Stimulated activated CD8-positive, alpha-beta memory T cell treated with anti-CD3 and anti-CD28 coated beads, Interleukin-15, amount 100 ng/mL, for 4 hours (primary cell): ENCODE measurements around the gene CDH20.

Experiments
- DNase-seq, 2 donors: peaks; one replicate each; pipeline ENCODE4 v3.0.0-alpha.2; 2020; ENCODE audit warnings: low read depth in 2 of 2

Gene CDH20

GRCh38 chr18:61575419-61575818 is 242.2 kb downstream of the CDH20 start:
- DNase-seq, result no peak

- no peak for DNase-seq
Measured at GRCh38 chr18:61578846-61579245, 245.6 kb downstream of the CDH20 start.

- no peak for DNase-seq
Measured at GRCh38 chr18:61579581-61579980, 246.4 kb downstream of the CDH20 start.

- no peak for DNase-seq
Measured at GRCh38 chr18:61580046-61580445, 246.8 kb downstream of the CDH20 start.

- DNase-seq, result peak; percentile 2 to 17
Measured at GRCh38 chr18:61581578-61582201, 248.5 kb downstream of the CDH20 start.

GRCh38 chr18:61582202-61582710 is 249.0 kb downstream of the CDH20 start:
- DNase-seq, result no peak

- no peak for DNase-seq
Measured at GRCh38 chr18:61583548-61583947, 250.3 kb downstream of the CDH20 start.

GRCh38 chr18:61587865-61588264 is 254.6 kb downstream of the CDH20 start:
- DNase-seq, result no peak

GRCh38 chr18:61589053-61589723 is 256.0 kb downstream of the CDH20 start:
- no peak for DNase-seq

- DNase-seq, result no peak
Measured at GRCh38 chr18:61589724-61590065, 256.5 kb downstream of the CDH20 start.

GRCh38 chr18:61591253-61591652 is 258.0 kb downstream of the CDH20 start:
- DNase-seq, result no peak

- DNase-seq, result no peak
Measured at GRCh38 chr18:61595615-61596251, 262.5 kb downstream of the CDH20 start.

GRCh38 chr18:61596296-61596695 is 263.1 kb downstream of the CDH20 start:
- no peak for DNase-seq

- DNase-seq, result no peak
Measured at GRCh38 chr18:61597316-61597715, 264.1 kb downstream of the CDH20 start.

- no peak for DNase-seq
Measured at GRCh38 chr18:61600422-61600821, 267.2 kb downstream of the CDH20 start.

GRCh38 chr18:61602836-61603235 is 269.6 kb downstream of the CDH20 start:
- DNase-seq, result no peak
